Smooth muscle cell (in vitro differentiated cells): Measurements from ENCODE around the gene FBXL19. TPM values are rescaled to one million over a fixed set of nuclear protein-coding genes. Genes with fewer than 3 reads are reported as not detected.

Source experiments
- DNase-seq: peaks from one replicate; lab custom pipeline; 2025; ENCODE audit not compliant: unreplicated experiment; lab: John Stamatoyannopoulos, UW
- H2AFZ ChIP-seq: fragments of 200-600 bp; sonication (generic); 2 replicates; pipeline ENCODE4 v1.6.0; 2016; ENCODE audit warnings: antibody characterized with exemption, low read depth, mild to moderate bottlenecking
- H3F3A ChIP-seq: fragments of 200-600 bp; sonication (generic); 2 replicates; pipeline ENCODE4 v1.6.0; 2017; ENCODE audit warnings: antibody characterized with exemption, low read depth
- H3K27ac ChIP-seq: fragments of 200-600 bp; sonication (generic); 2 replicates; pipeline ENCODE4 v1.5.1; 2016; ENCODE audit warnings: low read depth, mild to moderate bottlenecking
- H3K27me3 ChIP-seq: fragments of 200-600 bp; sonication (generic); 2 replicates; pipeline ENCODE4 v1.6.1; 2016; ENCODE audit warnings: low read depth, mild to moderate bottlenecking
- H3K36me3 ChIP-seq: fragments of 200-600 bp; sonication (generic); 2 replicates; pipeline ENCODE4 v1.5.1; 2016; ENCODE audit warnings: low read depth
- H3K4me1 ChIP-seq: fragments of 200-600 bp; sonication (generic); 2 replicates; pipeline ENCODE4 v1.5.1; 2016; ENCODE audit warnings: low read depth
- H3K4me2 ChIP-seq: fragments of 200-600 bp; sonication (generic); 2 replicates; pipeline ENCODE4 v1.6.0; 2016; ENCODE audit warnings: mild to moderate bottlenecking
- H3K4me3 ChIP-seq: fragments of 200-600 bp; sonication (generic); 2 replicates; pipeline ENCODE4 v1.5.1; 2016; ENCODE audit warnings: mild to moderate bottlenecking
- H3K79me2 ChIP-seq: fragments of 200-600 bp; sonication (generic); 2 replicates; pipeline ENCODE4 v1.6.0; 2016; ENCODE audit warnings: low read depth, mild to moderate bottlenecking
- H3K9ac ChIP-seq: fragments of 200-600 bp; sonication (generic); 2 replicates; pipeline ENCODE4 v1.6.0; 2016; ENCODE audit warnings: low read depth
- H3K9me3 ChIP-seq: fragments of 200-600 bp; sonication (generic); replicated peaks from 2 replicates; pipeline ENCODE4 v1.5.1; 2016; ENCODE audit warnings: low read depth
- H4K20me1 ChIP-seq: fragments of 200-600 bp; sonication (generic); 2 replicates; pipeline ENCODE4 v1.6.0; 2016; ENCODE audit warnings: low read depth
- CTCF ChIP-seq: fragments of 200-600 bp; sonication (generic); IDR thresholded peaks from 2 replicates; pipeline ENCODE4 v1.5.1; 2017; ENCODE audit warnings: borderline replicate concordance, mild to moderate bottlenecking, antibody characterized with exemption; ENCODE audit not compliant: insufficient read depth, poor library complexity, severe bottlenecking
- WGBS: methylation state at CpG from one replicate; pipeline ENCODE4 v1.1.7; 2016; ENCODE audit warnings: low lambda C conversion rate; 5-methylcytosine and 5-hydroxymethylcytosine counted together
- polyA plus RNA-seq: library from polyadenylated mRNA; unstranded; fragments of >200 nt; fragmentation: Nextera tagmentation; extraction: Ambion mirVana; gene quantifications from 2 replicates; pipeline ENCODE4 v1.2.1, GENCODE V29; 2016
- total RNA-seq: library from RNA; depleted of rRNA; stranded (reverse); fragments of >200 nt; gene quantifications from 2 replicates; pipeline ENCODE4 v1.2.3, GENCODE V29; 2014

FBXL19 gene
- total and polyA plus RNA-seq, 2 experiments from 2014 or later: 1.3 to 4.5 TPM

GRCh38 chr16:30893417-30893743, 30.0 kb upstream of the FBXL19 start:
- DNase-seq: no peak
- TF ChIP-seq CTCF: no peak
- H3K36me3 ChIP-seq: no peaks in the 10 kb centered on the region
- H3K4me3 ChIP-seq: peak overlapping the region; percentile 86
- H3K27ac ChIP-seq: peak overlapping the region; percentile 42
- H4K20me1 ChIP-seq: no peaks in the 10 kb centered on the region
- peak overlapping the region; percentile 95 for H3K4me2 ChIP-seq
- peaks cover 20% of the 10 kb centered on the region for H3K4me1 ChIP-seq
- peak overlapping the region; percentile 60 for H2AFZ ChIP-seq
- no peaks in the 10 kb centered on the region for H3K9me3 ChIP-seq
- WGBS: 11% methylated on average over 1 of the region's 11 CpGs
- peaks cover 29% of the 10 kb centered on the region for H3K79me2 ChIP-seq
- H3K27me3 ChIP-seq: no peaks in the 10 kb centered on the region
- peak overlapping the region; percentile 84 for H3K9ac ChIP-seq
- H3F3A ChIP-seq: peaks cover 20% of the 10 kb centered on the region

GRCh38 chr16:30893744-30894539, 29.4 kb upstream of the FBXL19 start, which contains the start of gene BCL7C:
Gene BCL7C (minus strand): TSS chr16:30894077. CDS start chr16:30893944, 133 bp downstream.
- 2% methylated on average over 72 of the region's 97 CpGs for WGBS
- Histone ChIP-seq H3K27me3 (no peaks in the 10 kb centered on the region), H3K36me3 (no peaks in the 10 kb centered on the region), H3K9me3 (no peaks in the 10 kb centered on the region), H3K79me2 (peaks cover 25% of the 10 kb centered on the region), H3K4me2 (peak within 1 kb of the TSS; percentile 95), H3F3A (peaks cover 20% of the 10 kb centered on the region), H3K4me1 (peaks cover 20% of the 10 kb centered on the region), H3K27ac (peak within 1 kb of the TSS; percentile 98), H2AFZ (peak within 1 kb of the TSS; percentile 72), H3K9ac (peak within 1 kb of the TSS; percentile 84), H4K20me1 (no peaks in the 10 kb centered on the region), H3K4me3 (peak within 1 kb of the TSS; percentile 86)
- TF ChIP-seq CTCF: peak; percentile 34
- DNase-seq: peak; percentile 83

- Histone ChIP-seq H3K9ac (peak overlapping the region; percentile 64), H3K4me1 (peaks cover 20% of the 10 kb centered on the region), H4K20me1 (no peaks in the 10 kb centered on the region), H3K36me3 (no peaks in the 10 kb centered on the region), H3K79me2 (peaks cover 21% of the 10 kb centered on the region), H3K9me3 (no peaks in the 10 kb centered on the region), H3K4me3 (peak overlapping the region; percentile 86), H3K27ac (peak overlapping the region; percentile 98), H3K27me3 (no peaks in the 10 kb centered on the region), H3K4me2 (peak overlapping the region; percentile 95), H2AFZ (peak overlapping the region; percentile 72), H3F3A (peaks cover 20% of the 10 kb centered on the region)
- DNase-seq: no peak
- WGBS: 59% methylated on average over 16 of the region's 16 CpGs
- no peak for TF ChIP-seq CTCF
These were observed 28.6 kb upstream of the FBXL19 start for GRCh38 chr16:30894540-30895368.
